Right cardiac atrium (tissue), 5 donors: ENCODE results near the gene SMOC2. TPM values are rescaled to one million over a fixed set of nuclear protein-coding genes. Genes with fewer than 3 reads are reported as not detected.

Source experiments
- ATAC-seq, 2 donors: fragments of 200-7000 bp; cut with Tn5 transposase; one replicate each; pipeline versions ENCODE4 v1.8.0 to v1.9.1; 2020; ENCODE audit warnings: moderate library complexity in 2 of 2, mild to moderate bottlenecking in 1 of 2
- DNase-seq, 3 donors: peaks; one replicate each; pipeline ENCODE4 v3.0.0-alpha.2; 2020
- H3K27ac ChIP-seq: one replicate; pipeline ENCODE4 v1.5.1; 2013; ENCODE audit warnings: mild to moderate bottlenecking, low read length, control low read depth, moderate library complexity
- H3K27me3 ChIP-seq: one replicate; pipeline ENCODE4 v1.6.1; 2013; ENCODE audit not compliant: control insufficient read depth, insufficient read depth
- H3K4me1 ChIP-seq: one replicate; pipeline ENCODE4 v1.6.1; 2013; ENCODE audit warnings: low read length; ENCODE audit not compliant: control insufficient read depth, insufficient read depth
- H3K4me3 ChIP-seq: one replicate; pipeline ENCODE4 v1.5.1; 2013; ENCODE audit warnings: low read length, control low read depth
- H3K9me3 ChIP-seq: one replicate; pipeline ENCODE4 v1.6.1; 2013; ENCODE audit warnings: low read length; ENCODE audit not compliant: control insufficient read depth
- WGBS: extraction: QIAGEN DNeasy Blood & Tissue Kit; methylation state at CpG from one replicate; pipeline ENCODE4 v1.1.7; 2013; 5-methylcytosine and 5-hydroxymethylcytosine counted together
- intact Hi-C, 4 donors: fragments of 100-400 bp; cut with DNase I; formaldehyde crosslinking; loops; one replicate each; pipeline versions ENCODE4 v1.11.0 to v1.14.0; 2022 to 2023
- polyA plus RNA-seq: library from polyadenylated mRNA; stranded (reverse); fragments of 200-250 nt; gene quantifications from one replicate; pipeline ENCODE4 v1.2.3, GENCODE V29; 2013
- total RNA-seq, 4 donors: library from RNA; stranded (reverse); fragmentation: NEBNext Ultra II Directional; extraction: Animal tissue kit (Norgen Biotek cat#: 25700); gene quantifications; one replicate each; pipeline ENCODE4 v1.2.1, GENCODE V29; 2021
- donor health status: healthy with polysubstance abuse.
- donor health status: DM: no; HTN: yes; CAD: no.
- donor health status: DM: no; HTN: no; CAD: no.
- donor health status: DM: no; HTN: yes; CAD: no; lungs with severe emphysema.
- donor health status: DM: yes; HTN: yes; CAD: no.

Gene SMOC2
- total and polyA plus RNA-seq, 5 donors: 6.0 to 16.7 (median 10.9) TPM

DNA sequence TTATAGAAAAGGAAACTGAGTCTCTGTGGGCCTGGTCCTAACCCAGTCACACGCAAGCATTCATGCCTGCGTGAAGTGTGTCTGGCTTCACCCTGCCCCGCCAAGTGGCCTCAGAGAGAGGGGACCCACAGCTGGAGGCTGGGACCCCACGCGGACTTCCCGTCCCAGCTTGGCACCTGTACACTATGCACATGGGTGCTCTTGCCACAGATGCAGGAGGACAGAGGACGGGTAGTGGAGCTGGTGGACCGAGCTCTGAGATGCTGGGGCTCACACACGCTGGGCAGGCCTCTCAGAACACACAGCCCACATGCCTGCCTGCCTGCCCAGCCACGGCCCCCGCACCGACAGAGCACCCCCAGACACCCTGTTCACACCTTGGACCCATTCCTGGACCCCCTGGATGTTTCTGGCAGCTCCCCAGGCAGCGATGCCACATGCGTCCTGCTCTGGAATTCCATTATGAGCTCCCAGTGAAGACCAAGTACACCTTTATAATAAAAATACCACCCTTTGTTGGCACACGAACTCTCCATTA, 24.9 kb upstream of the SMOC2 start:
- Histone ChIP-seq H3K4me1 (peaks cover 7% of the 10 kb centered on the region), H3K9me3 (no peaks in the 10 kb centered on the region), H3K27me3 (no peaks in the 10 kb centered on the region), H3K27ac (no peak overlapping the region), H3K4me3 (no peak overlapping the region)
- intact Hi-C loops: no loop called here
- 88% methylated on average over 15 of the region's 15 CpGs for WGBS
- DNase-seq (no peak), ATAC-seq (no peak)

DNA sequence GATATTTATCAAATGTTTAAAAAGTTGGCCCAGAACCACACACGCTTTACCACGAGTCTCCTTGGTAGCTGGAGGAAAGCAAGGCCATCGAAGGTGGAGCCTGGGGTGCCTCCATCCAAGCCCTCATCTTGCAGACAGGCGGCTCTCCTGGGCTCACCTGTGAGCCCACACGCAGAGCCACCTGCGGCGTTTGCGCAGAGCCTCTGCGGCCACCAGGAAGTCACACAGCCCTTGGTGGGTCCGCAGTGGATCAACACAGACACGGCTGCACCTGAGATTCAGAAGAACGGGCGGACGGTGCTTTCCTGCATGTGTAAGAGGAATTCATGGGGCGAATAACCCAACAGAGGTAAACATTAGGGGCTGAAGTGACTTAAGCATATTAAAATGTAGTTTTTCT, 24.5 kb upstream of the SMOC2 start:
- ATAC-seq: no peak
- H3K4me1 ChIP-seq: peaks cover 7% of the 10 kb centered on the region
- WGBS: 89% methylated on average over 15 of the region's 15 CpGs
- no peaks in the 10 kb centered on the region for H3K9me3 ChIP-seq
- no peak for DNase-seq
- H3K27ac ChIP-seq: no peak overlapping the region
- H3K4me3 ChIP-seq: no peak overlapping the region
- intact Hi-C loops: no loop called here
- no peaks in the 10 kb centered on the region for H3K27me3 ChIP-seq

DNA sequence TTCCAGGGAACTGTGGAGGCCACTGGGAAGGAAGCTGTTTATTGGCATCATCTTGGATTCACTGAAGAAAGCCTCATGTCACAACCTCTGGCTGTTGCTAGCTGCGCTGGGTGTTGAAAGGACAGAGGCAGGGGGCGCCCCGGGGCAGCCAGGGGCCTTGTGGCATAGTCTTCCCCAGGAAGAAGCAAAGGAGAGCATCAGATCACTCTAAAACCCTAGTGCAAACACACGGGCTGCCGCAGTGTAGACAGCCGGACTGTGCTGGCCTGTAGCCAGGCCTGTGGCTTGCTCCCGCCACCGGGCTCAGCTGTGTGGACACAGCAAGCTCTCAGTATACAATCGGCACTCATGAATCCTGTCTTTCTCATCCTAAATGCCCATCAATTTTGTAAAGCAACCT, 23.8 kb upstream of the SMOC2 start:
- no peak overlapping the region for H3K27ac ChIP-seq
- DNase-seq (peak in 2 of 3 donors; percentile 59 to 67), ATAC-seq (no peak)
- H3K4me1 ChIP-seq: peaks cover 7% of the 10 kb centered on the region
- 50% methylated on average over 9 of the region's 9 CpGs for WGBS
- no peaks in the 10 kb centered on the region for H3K27me3 ChIP-seq
- no peaks in the 10 kb centered on the region for H3K9me3 ChIP-seq
- intact Hi-C loops: no loop called here
- no peak overlapping the region for H3K4me3 ChIP-seq

DNA sequence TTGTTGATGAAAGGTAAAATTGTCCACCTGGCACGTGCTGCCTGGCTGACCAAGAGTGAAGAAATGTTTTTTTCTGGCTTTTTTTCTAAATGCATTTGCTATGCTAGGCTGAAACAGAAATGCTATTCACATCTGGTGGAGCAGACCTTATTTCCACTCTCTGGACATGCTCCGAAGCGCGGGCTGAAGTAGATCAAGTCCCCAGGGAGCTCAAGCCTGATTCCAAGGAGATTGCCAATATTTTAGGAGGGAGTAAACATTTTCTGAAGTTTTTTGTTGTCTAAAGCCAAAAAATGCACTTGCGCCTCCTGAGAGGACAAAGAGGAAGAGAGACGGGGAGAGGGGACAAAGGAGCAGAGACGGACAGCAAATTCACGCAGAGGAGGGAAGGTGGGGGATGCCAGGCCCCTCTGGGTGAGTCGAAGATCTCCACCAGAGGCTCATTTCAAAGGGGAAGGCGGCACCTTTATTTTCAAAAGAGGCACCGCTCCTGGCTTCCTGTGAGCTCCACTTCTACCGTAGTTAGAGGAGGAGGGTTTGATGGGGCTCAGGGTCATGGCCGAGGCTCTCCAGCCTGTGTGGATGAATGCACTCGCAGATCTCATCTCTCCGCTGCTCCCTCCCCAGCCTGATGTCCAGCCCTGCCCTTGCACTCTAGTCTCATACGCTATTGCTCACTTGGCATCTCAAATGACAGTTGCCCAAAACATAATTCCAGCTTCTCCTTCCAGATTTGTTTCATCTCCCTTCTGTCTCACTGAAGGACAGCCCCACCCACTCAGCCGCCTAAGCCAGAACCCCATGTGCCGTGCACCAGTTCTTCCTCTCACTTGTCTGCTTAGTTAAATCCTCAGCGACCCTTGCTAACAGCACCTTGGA, 23.1 kb upstream of the SMOC2 start:
- intact Hi-C loops: no loop called here
- H3K4me3 ChIP-seq: no peak overlapping the region

DNA sequence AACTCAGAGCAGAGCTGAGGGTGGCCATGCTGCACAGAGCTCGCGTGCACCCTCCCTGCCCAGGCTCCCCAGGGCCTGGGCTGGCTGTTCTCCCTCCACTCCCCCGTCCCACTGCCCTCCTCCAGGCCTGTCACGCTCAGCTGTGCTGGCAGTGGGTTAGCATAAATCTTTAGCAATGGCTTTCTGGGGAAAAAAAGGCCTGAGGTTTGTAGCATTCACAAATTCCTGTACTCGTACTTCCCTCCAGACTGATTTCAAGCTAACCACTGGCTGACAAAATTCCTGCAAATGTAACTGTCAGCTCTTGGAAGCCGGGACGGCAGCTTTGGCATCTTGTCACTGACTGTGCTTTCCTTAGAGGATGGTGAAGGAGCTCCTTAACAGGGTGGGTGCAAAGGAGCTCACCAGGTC, 22.3 kb upstream of the SMOC2 start:
- H3K9me3 ChIP-seq: no peaks in the 10 kb centered on the region
- H3K4me1 ChIP-seq: peaks cover 7% of the 10 kb centered on the region
- H3K27me3 ChIP-seq: no peaks in the 10 kb centered on the region
- H3K4me3 ChIP-seq: no peak overlapping the region
- no peak overlapping the region for H3K27ac ChIP-seq
- WGBS: 54% methylated on average over 7 of the region's 7 CpGs
- DNase-seq (peak in 2 of 3 donors; percentile 59 to 66), ATAC-seq (peak in 1 of 2 donors; percentile 43)
- intact Hi-C loops: no loop called here

More for the DNA sequence above, 23.1 kb upstream of the SMOC2 start:
- Histone ChIP-seq H3K27me3 (no peaks in the 10 kb centered on the region), H3K4me1 (peaks cover 7% of the 10 kb centered on the region), H3K27ac (no peak overlapping the region), H3K9me3 (no peaks in the 10 kb centered on the region)
- WGBS: 44% methylated on average over 19 of the region's 19 CpGs
- peak in 2 of 3 donors; percentile 61 to 69 for DNase-seq
- ATAC-seq: peak; percentile 35 to 58

DNA sequence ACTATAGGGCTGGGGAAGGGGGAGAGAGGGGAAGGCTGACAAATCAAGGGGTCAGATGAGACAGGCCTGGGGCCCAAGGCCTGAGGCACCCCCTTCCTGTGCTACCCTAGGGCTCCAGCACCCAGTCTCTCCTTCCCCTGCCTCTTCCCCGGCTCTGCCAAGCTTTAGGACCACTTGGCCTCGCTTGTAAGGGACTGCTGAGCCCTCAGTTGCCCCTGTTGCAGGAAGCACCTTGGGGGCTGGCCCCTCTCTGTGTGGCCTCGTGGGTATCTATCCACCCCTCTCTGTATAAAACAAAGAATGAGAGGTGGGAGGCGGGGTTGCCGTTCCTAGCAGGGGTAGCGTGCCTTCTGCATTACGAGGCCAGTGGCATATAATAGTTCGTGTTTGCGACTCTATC, 21.4 kb upstream of the SMOC2 start:
- intact Hi-C loops: no loop called here
- DNase-seq (no peak), ATAC-seq (no peak)
- H3K9me3 ChIP-seq: no peaks in the 10 kb centered on the region
- H3K4me1 ChIP-seq: peaks cover 7% of the 10 kb centered on the region
- no peaks in the 10 kb centered on the region for H3K27me3 ChIP-seq
- 88% methylated on average over 9 of the region's 9 CpGs for WGBS
- H3K27ac ChIP-seq: no peak overlapping the region
- no peak overlapping the region for H3K4me3 ChIP-seq

DNA sequence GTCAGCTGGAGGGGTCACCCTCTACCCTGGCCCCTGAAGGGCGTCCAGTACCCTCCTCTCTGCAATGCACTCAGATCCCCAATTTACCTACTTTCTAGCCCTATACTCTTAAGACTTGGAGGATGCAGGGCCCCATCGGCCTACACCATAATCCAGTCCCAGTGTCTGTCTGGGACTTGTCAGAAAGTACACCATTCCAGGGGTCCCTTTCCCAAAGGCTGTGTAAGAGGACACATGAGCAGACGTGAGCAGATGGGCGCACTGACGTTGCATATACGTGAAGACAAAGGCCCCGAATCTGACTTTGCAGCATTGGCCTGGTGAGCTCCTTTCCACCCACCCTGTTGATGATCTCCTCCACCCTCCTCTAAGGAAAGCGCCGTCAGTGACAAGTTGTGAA, 20.9 kb upstream of the SMOC2 start:
- intact Hi-C loops: no loop called here
- DNase-seq: no peak
- Histone ChIP-seq H3K4me1 (peaks cover 7% of the 10 kb centered on the region), H3K27me3 (no peaks in the 10 kb centered on the region), H3K9me3 (no peaks in the 10 kb centered on the region), H3K4me3 (no peak overlapping the region), H3K27ac (no peak overlapping the region)
- ATAC-seq: no peak
- 92% methylated on average over 9 of the region's 9 CpGs for WGBS

DNA sequence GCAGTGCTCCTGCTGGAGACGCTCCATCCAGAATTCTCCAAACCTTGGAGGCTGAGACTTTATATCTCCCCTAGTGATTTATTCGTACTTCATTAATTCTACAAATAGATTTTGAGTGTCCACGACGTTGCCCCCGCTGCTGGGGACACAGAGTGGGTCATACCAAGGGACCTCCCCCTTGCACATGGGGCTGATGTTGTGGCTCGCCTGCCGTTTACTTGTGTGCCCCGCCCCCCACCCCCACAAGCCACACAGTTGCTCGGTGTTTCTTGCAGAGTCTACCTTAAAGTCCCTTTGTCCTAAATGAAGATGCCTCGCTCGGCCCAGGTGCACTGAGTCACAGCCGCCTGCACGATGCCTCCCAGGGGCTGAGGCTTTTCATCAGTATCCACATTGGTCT, 20.3 kb upstream of the SMOC2 start:
- intact Hi-C loops: no loop called here
- peaks cover 7% of the 10 kb centered on the region for H3K4me1 ChIP-seq
- no peaks in the 10 kb centered on the region for H3K9me3 ChIP-seq
- no peak for DNase-seq
- no peak overlapping the region for H3K4me3 ChIP-seq
- no peak overlapping the region for H3K27ac ChIP-seq
- no peaks in the 10 kb centered on the region for H3K27me3 ChIP-seq
- 85% methylated on average over 13 of the region's 13 CpGs for WGBS
- no peak for ATAC-seq

DNA sequence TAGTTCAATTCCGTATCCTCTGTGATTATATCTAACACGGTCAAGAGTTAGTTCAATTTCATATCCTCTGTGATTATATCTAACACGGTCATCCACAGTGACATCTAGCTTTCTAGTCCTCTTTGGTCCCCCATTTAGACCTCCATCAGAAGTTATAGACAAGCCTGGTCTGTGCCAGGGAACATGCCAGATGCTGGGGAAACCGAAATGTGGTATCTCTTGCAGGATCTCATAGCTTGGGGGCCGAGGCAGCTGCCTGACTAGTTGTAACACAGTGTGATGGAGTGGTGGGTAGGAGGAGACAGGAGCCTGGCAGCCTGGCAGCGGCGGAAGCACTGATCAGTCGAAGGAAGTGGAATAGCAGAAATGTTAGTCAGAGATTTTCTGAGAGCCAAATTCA, 13.8 kb upstream of the SMOC2 start:
- ATAC-seq: no peak

DNA sequence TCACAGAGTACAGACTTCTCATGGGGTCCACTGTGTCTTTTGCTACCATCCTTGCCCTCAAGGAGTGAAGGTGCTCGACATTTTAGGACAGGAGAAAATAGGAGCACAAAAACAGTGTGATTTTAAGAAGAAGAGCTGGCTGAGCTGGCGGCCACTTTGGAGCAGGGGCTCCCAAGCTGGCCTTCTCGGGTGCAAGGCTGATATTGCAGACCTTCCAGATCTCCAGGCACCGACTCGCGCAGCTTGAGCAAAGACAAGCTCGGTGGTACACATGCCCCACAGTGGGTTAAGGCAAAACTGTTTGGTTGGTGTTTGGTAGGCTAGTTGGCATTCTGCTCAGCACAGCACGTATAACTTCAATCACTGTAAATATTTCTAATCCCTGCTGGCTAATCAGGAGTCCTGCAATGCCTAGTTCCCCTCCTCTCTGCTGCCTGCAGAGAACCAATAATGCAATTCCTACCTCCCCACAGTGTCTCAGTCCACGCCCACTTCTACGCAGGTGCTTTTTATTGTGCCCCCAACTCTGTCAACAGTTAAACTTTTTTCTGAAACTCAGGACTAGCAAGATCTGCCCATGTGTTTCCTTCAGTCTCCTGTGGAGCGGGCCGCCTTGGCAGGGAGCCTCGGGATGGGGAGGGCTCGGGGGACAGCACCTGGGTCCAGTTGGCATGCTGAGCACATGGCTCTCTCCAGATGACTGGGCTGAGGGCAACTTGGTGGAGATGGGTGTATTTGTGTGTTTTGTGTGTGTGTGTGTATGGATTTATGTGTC, 12.7 kb upstream of the SMOC2 start:
- ATAC-seq: no peak
- intact Hi-C loops: no loop called here
- WGBS: 79% methylated on average over 14 of the region's 14 CpGs
- no peaks in the 10 kb centered on the region for H3K4me1 ChIP-seq
- no peak overlapping the region for H3K27ac ChIP-seq
- no peak overlapping the region for H3K4me3 ChIP-seq
- no peaks in the 10 kb centered on the region for H3K9me3 ChIP-seq
- H3K27me3 ChIP-seq: no peaks in the 10 kb centered on the region
- no peak for DNase-seq

More for the DNA sequence above, 13.8 kb upstream of the SMOC2 start:
- Histone ChIP-seq H3K4me1 (no peaks in the 10 kb centered on the region), H3K27ac (no peak overlapping the region), H3K27me3 (no peaks in the 10 kb centered on the region), H3K9me3 (no peaks in the 10 kb centered on the region), H3K4me3 (no peak overlapping the region)
- WGBS: 80% methylated on average over 8 of the region's 8 CpGs
- intact Hi-C loops: no loop called here
- no peak for DNase-seq

DNA sequence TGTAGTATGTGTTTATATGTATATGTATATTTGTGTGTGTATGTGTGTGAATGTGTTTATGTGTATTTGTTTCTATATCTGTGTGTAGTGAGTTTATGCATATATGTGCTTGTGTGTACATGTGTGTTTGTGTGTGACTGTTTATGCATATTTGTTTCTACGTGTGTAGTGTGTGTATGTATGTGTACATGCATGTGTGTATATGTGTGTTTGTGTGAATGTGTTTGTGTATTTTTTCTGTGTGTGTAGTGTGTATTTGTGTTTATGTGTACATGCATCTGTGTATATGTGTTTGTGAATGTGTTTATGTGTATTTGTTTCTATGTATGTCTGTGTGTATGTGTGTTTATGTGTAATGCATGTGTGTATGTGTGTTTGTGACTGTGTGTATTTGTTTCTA, 12.1 kb upstream of the SMOC2 start:
- intact Hi-C loops: no loop called here
- Histone ChIP-seq H3K4me1 (no peaks in the 10 kb centered on the region), H3K27me3 (no peaks in the 10 kb centered on the region), H3K27ac (no peak overlapping the region), H3K9me3 (no peaks in the 10 kb centered on the region), H3K4me3 (no peak overlapping the region)
- ATAC-seq: no peak
- DNase-seq: no peak
- 94% methylated on average over 1 of the region's 1 CpG for WGBS
